PC-3 (cell line): ENCODE results near the gene GPC6. TPM values are rescaled to one million over a fixed set of nuclear protein-coding genes. Genes with fewer than 3 reads are reported as not detected.

ENCODE experiments used
- ATAC-seq: fragments of 200-7000 bp; cut with Tn5 transposase; 2 replicates; pipeline ENCODE4 v1.9.1; 2020; ENCODE audit warnings: mild to moderate bottlenecking, moderate library complexity
- BruUV-seq: library from RNA; stranded (reverse); fragments of 400-500 nt; replicated peaks from 2 replicates; lab custom pipeline; 2021; lab: Mats Ljungman, UMichigan
- CTCF ChIA-PET: fragments of 300-600 bp; sonication (Branson Sonifier 250); formaldehyde crosslinking; loops from one replicate; lab custom pipeline; 2022; ENCODE audit warnings: antibody characterized with exemption; lab: Charles Lee
- POLR2A ChIA-PET: fragments of 300-600 bp; sonication (Branson Sonifier 250); formaldehyde crosslinking; loops from one replicate; lab custom pipeline; 2022; ENCODE audit warnings: antibody characterized with exemption; ENCODE audit not compliant: unreplicated experiment; lab: Charles Lee
- DNase-seq: peaks from one replicate; pipeline ENCODE4 v3.0.0-alpha.2; 2015
- H2AFZ ChIP-seq: fragments of 300-600 bp; sonication (generic); 2 replicates; pipeline ENCODE4 v1.6.0; 2016; ENCODE audit warnings: antibody characterized with exemption, low read length
- H3F3A ChIP-seq: fragments of 300-600 bp; sonication (generic); one replicate; pipeline ENCODE4 v1.6.0; 2017; ENCODE audit warnings: antibody characterized with exemption, low read length, control low read depth, mild to moderate bottlenecking; ENCODE audit not compliant: unreplicated experiment
- H3K27ac ChIP-seq: fragments of 300-600 bp; sonication (generic); 2 replicates; pipeline ENCODE4 v1.5.1; 2016; ENCODE audit warnings: mild to moderate bottlenecking, low read length
- H3K27me3 ChIP-seq: fragments of 300-600 bp; sonication (generic); 2 replicates; pipeline ENCODE4 v1.6.1; 2016; ENCODE audit warnings: low read length, mixed read lengths
- H3K36me3 ChIP-seq: fragments of 300-600 bp; sonication (generic); 2 replicates; pipeline ENCODE4 v1.6.1; 2016; ENCODE audit warnings: low read depth, mixed run types, low read length, mixed read lengths
- H3K4me1 ChIP-seq: fragments of 300-600 bp; sonication (generic); 2 replicates; pipeline ENCODE4 v1.5.1; 2016; ENCODE audit warnings: low read length; ENCODE audit not compliant: insufficient read depth
- H3K4me2 ChIP-seq: fragments of 300-600 bp; sonication (generic); 2 replicates; pipeline ENCODE4 v1.6.0; 2016; ENCODE audit warnings: low read length
- H3K4me3 ChIP-seq: fragments of 300-600 bp; sonication (generic); 2 replicates; pipeline ENCODE4 v1.5.1; 2016; ENCODE audit warnings: mild to moderate bottlenecking, low read length, mixed read lengths
- H3K79me2 ChIP-seq: fragments of 300-600 bp; sonication (generic); 2 replicates; pipeline ENCODE4 v1.6.1; 2017; ENCODE audit warnings: low read length, mixed read lengths
- H3K9ac ChIP-seq: fragments of 300-600 bp; sonication (generic); 2 replicates; pipeline ENCODE4 v1.6.0; 2016; ENCODE audit warnings: mild to moderate bottlenecking, low read length
- H3K9me2 ChIP-seq: fragments of 300-600 bp; sonication (generic); replicated peaks from 2 replicates; pipeline ENCODE4 v1.6.1; 2016; ENCODE audit warnings: mixed run types, low read length, mixed read lengths
- H3K9me3 ChIP-seq: fragments of 300-600 bp; sonication (generic); 2 replicates; pipeline ENCODE4 v1.6.1; 2016; ENCODE audit warnings: low read length, mixed read lengths
- H4K20me1 ChIP-seq: fragments of 300-600 bp; sonication (generic); 2 replicates; pipeline ENCODE4 v1.6.1; 2016; ENCODE audit warnings: low read length, mixed read lengths
- CTCF ChIP-seq: fragments of 300-600 bp; sonication (generic); conservative IDR thresholded peaks from 2 replicates; pipeline ENCODE4 v1.5.1; 2017; ENCODE audit warnings: antibody characterized with exemption, low read depth, mild to moderate bottlenecking, low read length
- EZH2 ChIP-seq: fragments of 300-600 bp; sonication (generic); IDR thresholded peaks from one replicate; pipeline ENCODE4 v1.6.1; 2017; ENCODE audit warnings: antibody characterized with exemption, mild to moderate bottlenecking, low read length; ENCODE audit not compliant: unreplicated experiment
- EZH2phosphoT487 ChIP-seq: fragments of 300-600 bp; sonication (generic); IDR thresholded peaks from 2 replicates; pipeline ENCODE4 v1.6.1; 2018; ENCODE audit warnings: mild to moderate bottlenecking, antibody characterized with exemption, low read length, borderline replicate concordance
- intact Hi-C: fragments of 100-400 bp; cut with micrococcal nuclease; formaldehyde crosslinking; loops from 2 replicates; pipeline ENCODE4 v1.9.0; 2023
- total RNA-seq: library from RNA; depleted of rRNA; stranded (reverse); fragments of >200 nt; gene quantifications from 2 replicates; pipeline ENCODE4 v1.2.3, GENCODE V29; 2014

The GPC6 gene
- total RNA-seq, 1 experiment from 2014 or later: 3.5 TPM

DNA sequence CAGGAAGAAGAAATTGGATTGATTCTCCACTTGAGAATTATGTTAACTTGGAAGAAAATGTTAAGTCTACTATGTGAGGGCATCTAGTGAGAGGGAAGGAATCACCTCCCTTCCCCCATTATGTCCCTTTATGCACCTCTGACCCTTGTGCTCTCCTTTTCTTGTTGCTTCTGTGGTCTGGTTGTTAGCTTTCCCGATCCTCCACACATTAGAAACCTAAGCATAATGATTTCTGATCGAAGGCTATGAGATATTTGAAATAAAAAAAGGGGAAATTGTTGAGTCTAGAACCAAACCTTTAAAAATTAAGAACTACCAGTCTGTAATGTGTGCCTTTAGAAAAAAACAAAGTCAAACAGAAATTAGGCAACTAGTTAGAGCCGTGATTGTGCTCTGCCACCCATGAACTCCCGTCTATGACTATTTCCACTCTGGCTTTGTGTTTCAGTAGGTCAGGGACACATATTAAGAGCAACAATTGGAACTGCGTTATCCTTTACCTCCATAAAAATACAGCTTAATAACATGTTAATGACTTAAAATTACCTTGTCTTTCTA lies 463 bp upstream of the GPC6 start:
- H3K9me3 ChIP-seq: no peaks in the 10 kb centered on the region
- peak overlapping the region; percentile 71 for H3K9ac ChIP-seq
- intact Hi-C loops: loop anchor here (2.0 to 10.0 kb wide), 4 partner anchors 263 to 1136 kb away; no protein-coding TSS in a partner anchor
- no peak for TF ChIP-seq EZH2
- TF ChIP-seq CTCF: no peak
- TF ChIP-seq EZH2phosphoT487: no peak
- no peaks in the 10 kb centered on the region for H3K9me2 ChIP-seq
- POLR2A ChIA-PET: no interaction called here
- H3K4me2 ChIP-seq: peak overlapping the region; percentile 98
- H3K79me2 ChIP-seq: peaks cover 22% of the 10 kb centered on the region
- H3K27ac ChIP-seq: peak overlapping the region; percentile 41
- ATAC-seq (0 out of 2 replicates have a peak, but pooled peaks have one; percentile 10), DNase-seq (no peak)
- CTCF ChIA-PET: interaction anchor here (0.8 to 1.1 kb wide), 2 partner anchors 23 kb away, joined by 3 read pairs; no protein-coding TSS in a partner anchor
- H2AFZ ChIP-seq: peak overlapping the region; percentile 97
- H3F3A ChIP-seq: no peaks in the 10 kb centered on the region
- H3K27me3 ChIP-seq: no peaks in the 10 kb centered on the region
- no TSS peak for BruUV-seq
- H3K4me1 ChIP-seq: peaks cover 39% of the 10 kb centered on the region
- H4K20me1 ChIP-seq: no peaks in the 10 kb centered on the region
- H3K4me3 ChIP-seq: peak overlapping the region; percentile 88
- no peaks in the 10 kb centered on the region for H3K36me3 ChIP-seq

DNA sequence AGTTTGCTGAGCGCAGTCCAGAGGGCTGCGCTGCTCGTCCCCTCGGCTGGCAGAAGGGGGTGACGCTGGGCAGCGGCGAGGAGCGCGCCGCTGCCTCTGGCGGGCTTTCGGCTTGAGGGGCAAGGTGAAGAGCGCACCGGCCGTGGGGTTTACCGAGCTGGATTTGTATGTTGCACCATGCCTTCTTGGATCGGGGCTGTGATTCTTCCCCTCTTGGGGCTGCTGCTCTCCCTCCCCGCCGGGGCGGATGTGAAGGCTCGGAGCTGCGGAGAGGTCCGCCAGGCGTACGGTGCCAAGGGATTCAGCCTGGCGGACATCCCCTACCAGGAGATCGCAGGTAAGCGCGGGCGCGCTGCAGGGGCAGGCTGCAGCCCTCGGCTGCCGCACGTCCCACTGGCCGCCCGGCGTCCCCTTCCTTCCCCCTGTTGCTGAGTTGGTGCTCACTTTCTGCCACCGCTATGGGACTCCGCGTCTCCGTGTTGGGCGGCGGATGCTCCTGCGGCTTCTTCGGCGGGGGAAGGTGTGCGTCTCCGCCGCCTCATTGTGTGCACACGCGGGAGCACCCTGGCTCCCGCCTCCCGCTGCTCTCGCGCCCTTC lies 772 bp downstream of the GPC6 start:
- DNase-seq: peak; percentile 43
- ATAC-seq: peak; percentile 33
- Histone ChIP-seq H3K9ac (peak overlapping the region; percentile 71), H2AFZ (peak overlapping the region; percentile 97), H3K4me1 (peaks cover 43% of the 10 kb centered on the region), H3K9me2 (no peaks in the 10 kb centered on the region), H3K27me3 (no peaks in the 10 kb centered on the region), H3K36me3 (no peaks in the 10 kb centered on the region), H4K20me1 (no peaks in the 10 kb centered on the region), H3K27ac (peak overlapping the region; percentile 41), H3K9me3 (no peaks in the 10 kb centered on the region), H3K4me2 (peak overlapping the region; percentile 98), H3F3A (no peaks in the 10 kb centered on the region), H3K79me2 (peaks cover 28% of the 10 kb centered on the region), H3K4me3 (peak overlapping the region; percentile 88)
- no TSS peak for BruUV-seq
- ChIA-PET POLR2A (no interaction called here), CTCF (interaction anchor here (1.1 kb wide), 1 partner anchor 21 kb away, joined by 3 read pairs; no protein-coding TSS in a partner anchor)
- TF ChIP-seq CTCF: no peak
- TF ChIP-seq EZH2phosphoT487: no peak
- no peak for TF ChIP-seq EZH2
- intact Hi-C loops: loop anchor here (1.0 to 10.0 kb wide), 5 partner anchors 249 to 1135 kb away; no protein-coding TSS in a partner anchor
